ENCODE data around the gene PARP3.

The PARP3 gene

DNA sequence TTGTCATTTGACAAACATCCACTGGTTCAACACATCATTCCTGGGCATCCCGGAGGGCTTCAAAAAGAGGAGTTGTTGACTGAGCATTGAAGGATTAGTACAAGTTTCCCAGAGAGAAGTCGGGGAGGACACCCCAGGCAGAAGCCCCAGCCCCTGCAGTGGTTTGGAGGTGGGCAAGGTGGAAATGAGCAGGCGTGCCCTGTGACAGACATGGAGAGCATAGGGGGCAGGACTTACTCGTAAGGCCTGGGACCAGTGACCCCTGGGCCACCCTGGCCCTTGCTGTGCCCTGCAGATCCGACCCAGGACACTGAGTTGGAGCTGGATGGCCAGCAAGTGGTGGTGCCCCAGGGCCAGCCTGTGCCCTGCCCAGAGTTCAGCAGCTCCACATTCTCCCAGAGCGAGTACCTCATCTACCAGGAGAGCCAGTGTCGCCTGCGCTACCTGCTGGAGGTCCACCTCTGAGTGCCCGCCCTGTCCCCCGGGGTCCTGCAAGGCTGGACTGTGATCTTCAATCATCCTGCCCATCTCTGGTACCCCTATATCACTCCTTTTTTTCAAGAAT is 5.9 kb downstream of the PARP3 start:
- DNase-seq (ENCODE audit: low read depth), result no peak

DNA sequence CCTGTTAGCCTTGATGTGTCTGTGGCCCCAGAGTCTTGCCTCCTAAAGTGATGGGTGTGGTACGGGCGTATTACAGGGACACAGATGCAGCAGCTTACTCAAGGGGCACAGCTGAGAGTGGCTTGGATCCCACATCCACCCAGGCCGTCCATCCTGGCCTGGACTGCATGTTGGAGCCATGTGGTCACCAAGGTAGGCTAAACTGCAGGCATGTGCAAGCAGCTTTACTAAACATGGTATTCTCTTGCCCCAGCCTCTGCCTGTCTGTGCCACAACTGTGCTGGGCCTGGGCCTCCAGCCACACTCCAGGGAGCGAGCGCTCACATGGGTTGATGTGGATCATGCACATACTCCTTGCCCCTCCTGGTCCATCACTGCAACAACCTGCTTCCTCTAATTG is 7.0 kb downstream of the PARP3 start:
- DNase-seq (ENCODE audit: low read depth), result no peak

DNA sequence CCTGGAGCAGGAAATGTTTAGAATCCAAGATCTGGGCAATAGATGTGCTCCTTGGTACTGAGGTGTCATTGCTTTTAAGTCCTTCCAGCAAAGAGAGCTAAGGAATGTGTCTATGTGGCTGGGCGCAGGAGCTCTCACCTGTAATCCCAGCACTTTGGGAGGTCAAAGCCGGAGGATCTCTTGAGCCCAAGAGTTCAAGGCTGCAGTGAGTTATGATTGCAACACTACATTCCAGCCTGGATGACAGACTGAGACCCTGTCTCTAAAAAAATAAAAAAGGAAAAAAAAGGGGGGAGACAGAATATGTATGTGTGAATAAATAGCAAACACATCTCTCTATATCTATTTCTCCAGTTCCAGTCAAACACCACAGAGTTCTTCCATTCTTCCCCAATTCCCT is 8.7 kb downstream of the PARP3 start:
- DNase-seq (ENCODE audit: low read depth), result no peak

DNA sequence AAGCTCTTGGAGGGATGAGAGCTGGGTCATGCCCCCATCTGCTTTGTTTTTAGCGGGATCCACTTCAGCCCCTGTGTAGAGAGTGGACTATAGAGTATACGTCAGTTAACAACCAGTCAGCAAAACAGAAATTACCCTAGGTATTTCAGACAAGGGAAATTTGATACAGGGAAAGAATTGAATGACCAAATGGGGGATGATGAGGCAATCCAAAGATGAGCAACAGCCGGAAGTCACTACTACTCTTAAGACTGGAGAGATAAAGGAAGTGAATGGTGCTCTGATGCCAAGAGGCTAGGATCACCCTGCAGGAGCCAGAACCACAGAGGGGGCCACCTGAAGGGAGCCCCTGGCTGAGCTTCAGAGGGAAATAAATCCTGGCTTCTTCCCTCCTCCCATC is 11.3 kb downstream of the PARP3 start:
- DNase-seq (ENCODE audit: low read depth), result no peak

DNA sequence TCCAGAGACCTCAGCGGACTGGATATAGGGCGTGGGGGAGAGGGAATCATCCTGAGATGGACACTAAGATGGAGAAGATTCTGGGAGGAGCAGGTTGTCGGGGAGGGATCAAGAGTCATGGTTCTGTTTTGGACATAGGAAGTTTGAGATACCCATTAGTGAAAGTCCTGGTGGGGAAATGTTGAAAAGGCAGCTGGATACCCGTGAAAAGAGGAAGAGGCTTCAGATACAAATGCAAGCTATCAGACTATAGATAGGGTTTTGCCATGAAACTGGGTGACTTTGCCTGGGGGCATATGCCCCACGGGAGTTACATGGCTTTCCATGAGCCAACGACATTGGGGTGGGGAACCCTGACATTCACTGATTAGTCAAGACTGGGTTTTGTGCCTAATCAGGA is 11.9 kb downstream of the PARP3 start:
- no peak for DNase-seq (ENCODE audit: low read depth)

DNA sequence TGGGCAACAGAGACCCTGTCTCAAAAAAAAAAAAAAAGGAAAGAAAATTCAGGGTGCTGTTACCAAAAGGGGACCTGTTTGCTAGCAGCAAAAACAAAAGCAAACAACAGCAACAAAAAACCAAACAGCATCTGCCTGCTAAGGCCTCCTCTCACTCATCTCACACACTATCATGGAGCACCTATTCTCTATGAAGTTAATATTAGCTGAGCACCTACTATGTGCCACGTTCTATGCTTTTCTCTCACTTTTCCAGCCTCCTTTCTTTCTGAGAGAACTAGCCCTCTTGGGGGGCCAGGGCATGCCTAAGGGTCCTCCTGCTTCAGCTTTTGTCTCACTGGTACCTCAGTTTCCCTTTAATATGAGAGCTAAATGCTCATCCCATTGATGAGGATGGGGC is 12.6 kb downstream of the PARP3 start:
- DNase-seq (ENCODE audit: low read depth), result no peak

DNA sequence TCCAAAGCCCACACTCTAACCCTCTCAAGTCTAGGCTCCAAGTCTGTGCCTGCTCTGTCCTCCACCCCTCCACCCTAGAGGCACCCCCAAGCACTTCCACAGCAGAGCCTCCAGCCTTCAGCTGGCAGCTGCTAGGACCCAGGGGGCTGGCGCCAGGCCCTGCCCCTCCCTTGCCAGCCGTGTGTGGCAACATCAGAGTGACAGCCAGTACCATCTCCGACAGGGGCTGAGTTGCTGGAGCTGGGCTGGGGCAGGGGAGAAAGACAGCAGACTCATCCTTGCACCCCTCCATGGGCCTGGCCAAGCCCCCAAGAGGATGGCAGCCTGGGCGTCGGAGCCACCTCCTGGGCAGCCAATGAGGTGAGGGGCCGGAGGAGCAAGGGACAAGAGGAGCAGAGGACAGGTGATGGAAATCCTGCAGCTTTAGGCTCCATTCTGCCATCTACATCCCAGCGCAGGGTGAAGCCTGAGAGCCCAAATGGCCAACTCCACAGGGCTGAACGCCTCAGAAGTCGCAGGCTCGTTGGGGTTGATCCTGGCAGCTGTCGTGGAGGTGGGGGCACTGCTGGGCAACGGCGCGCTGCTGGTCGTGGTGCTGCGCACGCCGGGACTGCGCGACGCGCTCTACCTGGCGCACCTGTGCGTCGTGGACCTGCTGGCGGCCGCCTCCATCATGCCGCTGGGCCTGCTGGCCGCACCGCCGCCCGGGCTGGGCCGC is 13.2 kb downstream of the PARP3 start, which contains the start of gene GPR62:
TSS of gene GPR62 (plus strand) at position 207 of the 718 bp plus-strand sequence. CDS start at position 479, 272 bp downstream.
- no peak for DNase-seq (ENCODE audit: low read depth)

- no peak for DNase-seq (ENCODE audit: low read depth)
These were observed 14.0 kb downstream of the PARP3 start for GRCh38 chr3:51955893-51956770.

DNA sequence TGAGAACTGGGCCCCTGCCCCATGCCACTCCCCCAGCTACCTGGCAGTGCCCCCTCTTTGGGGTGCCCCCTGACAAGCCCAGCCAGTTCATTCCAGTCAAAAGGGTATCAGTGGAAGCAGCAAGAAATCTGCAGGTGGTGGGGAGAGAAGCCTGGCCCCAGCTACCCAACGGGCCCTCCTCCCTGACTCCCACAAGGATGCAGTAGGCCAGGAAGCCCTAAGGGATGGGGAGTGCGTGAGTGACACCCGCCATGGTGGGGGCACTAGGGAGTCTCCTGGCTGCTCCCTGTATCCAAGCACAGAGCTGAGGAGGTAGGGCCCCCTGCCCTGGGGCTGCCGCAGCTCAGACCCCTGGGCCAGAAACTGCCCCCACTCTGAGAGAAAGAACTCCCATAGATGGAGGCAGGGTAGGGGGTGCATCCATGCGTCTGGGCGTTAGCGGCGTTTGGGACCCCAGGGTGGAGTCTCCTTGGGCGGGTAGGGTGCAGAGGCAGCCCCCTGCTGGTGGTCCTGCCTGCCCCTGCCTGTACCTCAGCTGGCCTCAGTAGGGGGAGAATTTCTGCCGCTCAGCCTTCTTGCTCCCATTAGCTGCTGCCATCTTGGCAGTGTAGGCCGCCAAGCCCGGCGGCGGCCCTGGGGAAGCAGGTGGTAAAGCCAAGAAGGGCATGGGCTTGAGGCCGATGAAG is 15.5 kb downstream of the PARP3 start:
- no peak for DNase-seq (ENCODE audit: low read depth)

DNA sequence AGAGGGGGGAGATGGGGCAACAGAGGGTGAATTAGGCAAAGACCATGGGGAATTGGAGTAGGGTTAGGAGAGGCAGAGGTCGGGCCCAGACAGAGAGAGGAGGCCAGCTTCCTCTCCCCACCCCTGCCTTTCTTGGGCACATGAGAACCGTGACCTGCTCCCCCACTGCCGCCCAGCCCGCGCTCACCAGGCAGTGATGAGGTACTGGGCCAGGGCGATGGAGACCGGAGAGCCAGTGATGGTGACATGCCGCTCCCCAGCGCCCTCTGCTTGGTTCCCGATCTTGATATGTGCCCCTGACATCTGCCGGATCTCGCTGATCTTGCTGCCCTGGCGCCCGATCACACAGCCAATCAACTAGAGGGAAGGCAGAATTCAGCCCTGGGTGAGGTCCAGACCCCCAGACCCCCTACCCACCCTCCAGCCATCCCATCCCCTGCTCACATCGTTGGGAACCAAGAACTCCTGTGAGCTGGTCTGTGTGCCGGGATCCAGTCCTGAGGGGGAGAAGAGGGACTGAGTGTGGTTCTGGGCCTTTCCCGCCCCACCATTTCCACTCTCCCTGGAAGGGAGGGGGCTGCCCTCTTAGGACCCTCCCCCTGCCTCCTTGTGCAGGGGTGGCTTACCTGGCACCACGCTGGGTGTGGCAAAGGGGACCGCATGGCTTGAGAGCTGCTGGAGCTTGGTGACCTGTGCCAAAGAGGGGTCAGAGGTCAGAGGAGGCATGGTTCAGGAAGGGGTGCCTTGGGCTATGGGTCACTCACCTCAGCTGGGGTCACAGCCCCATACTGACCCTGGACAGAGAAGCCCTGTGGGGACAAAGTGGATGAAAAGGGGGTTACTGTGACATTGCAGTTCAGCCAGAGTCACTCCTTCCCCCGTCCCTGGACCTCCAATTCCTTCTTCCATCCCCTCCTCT is 16.7 kb downstream of the PARP3 start:
- DNase-seq (ENCODE audit: low read depth), result no peak

DNA sequence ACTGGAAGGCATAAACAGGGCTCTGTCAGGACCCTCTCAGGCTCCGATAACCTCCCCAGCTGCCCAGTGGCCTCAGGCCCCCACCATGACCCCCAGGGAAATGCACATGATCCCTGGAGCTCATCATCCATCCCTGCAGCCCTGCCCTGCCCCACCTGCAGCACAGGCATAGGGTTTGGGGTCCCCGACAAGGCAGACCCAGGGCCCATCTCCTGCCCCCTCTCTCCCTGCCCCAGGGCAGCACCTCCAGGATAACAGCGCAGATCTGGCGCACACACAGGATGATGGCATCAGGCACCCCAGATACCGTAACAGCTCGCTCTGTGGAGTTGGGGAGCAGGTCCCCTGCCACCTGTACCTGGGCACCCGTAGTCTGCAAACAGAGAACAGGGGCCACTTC is 17.5 kb downstream of the PARP3 start:
- DNase-seq (ENCODE audit: low read depth), result no peak

GRCh38 chr3:51960386-51960785 is 18.2 kb downstream of the PARP3 start:
- no peak for DNase-seq (ENCODE audit: low read depth)

GRCh38 chr3:51961011-51961410 is 18.8 kb downstream of the PARP3 start:
- DNase-seq (ENCODE audit: low read depth), result no peak

- no peak for DNase-seq (ENCODE audit: low read depth)
These were observed 19.7 kb downstream of the PARP3 start for GRCh38 chr3:51961602-51962569.

DNA sequence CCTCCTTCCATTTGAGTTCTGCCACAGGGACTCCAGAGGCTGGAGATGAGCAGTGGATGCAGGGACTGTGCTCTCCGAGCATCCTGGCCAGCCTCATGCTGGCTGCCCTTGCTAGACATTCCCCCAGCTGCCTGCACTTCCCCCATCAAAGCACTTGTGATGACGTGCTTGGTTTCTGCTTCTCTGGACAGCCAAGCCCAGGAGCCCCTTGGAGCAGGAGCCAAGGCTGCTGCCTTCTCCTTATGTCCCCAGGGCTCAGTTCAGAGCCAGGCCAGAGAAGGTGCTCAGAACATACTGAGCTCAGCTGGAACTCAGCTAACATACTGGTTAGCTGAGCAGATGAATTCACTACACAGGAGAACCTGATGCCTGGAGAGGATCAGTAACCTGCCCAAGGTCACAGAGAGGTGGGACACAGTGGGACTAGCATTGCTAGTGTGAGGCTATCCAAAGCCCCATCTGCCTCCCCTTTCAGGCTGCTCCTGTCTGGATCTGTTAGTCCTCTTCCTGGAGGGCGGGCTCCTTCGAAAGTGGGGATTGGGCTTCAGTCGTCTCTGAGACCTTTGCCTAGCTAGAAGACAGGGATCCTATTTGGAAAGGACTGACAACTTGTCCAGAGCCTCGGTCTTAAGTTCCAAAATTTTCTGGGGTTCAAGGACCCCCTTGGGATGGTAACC is 20.8 kb downstream of the PARP3 start:
- no peak for DNase-seq (ENCODE audit: low read depth)

DNA sequence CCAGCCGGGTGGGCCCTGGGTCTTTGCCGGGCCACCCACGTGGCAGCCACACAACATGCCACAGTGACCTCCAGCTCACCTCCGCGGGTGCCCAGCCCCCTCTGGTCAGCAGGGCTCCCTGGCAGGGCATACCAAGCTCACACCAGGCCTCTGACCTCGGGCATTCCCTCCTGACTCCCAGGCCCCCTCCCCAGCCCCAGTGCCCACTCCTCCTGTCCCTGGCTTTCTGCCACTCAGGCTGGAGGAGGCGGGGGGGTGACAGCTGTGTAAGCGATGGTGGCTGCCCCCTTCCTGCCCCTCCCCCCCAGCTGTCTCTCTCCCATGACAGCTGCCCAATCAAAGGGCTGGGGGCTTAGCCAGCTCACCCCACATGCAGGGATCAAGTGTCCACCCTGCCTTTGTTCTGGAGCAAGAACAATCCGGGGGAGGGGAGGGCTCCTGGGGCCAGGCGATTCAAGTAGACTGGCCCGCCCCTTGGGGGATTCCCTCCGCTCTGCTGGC is 21.8 kb downstream of the PARP3 start:
- DNase-seq (ENCODE audit: low read depth), result no peak

DNA sequence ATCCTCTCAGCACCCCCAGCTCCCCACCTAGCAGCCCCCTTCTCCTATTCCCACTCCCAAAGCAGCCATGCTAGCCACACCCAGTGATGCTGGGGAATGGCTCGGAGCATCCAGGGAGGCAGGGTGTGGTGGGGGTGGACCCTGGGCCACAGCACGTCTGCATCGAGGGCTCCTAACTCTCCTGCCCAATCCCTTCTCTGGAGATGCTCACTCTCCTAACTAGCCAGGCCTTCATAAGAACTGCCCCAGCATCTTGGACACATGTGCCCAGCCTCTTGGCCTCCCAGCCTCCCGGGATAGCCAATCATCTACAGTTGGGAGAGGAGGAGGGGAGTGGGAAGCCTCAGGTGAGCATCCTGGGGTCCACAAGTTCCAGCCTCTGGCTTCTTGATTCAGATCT is 22.4 kb downstream of the PARP3 start:
- no peak for DNase-seq (ENCODE audit: low read depth)

- no peak for DNase-seq (ENCODE audit: low read depth)
These were observed 23.9 kb downstream of the PARP3 start for GRCh38 chr3:51966016-51966415.

DNA sequence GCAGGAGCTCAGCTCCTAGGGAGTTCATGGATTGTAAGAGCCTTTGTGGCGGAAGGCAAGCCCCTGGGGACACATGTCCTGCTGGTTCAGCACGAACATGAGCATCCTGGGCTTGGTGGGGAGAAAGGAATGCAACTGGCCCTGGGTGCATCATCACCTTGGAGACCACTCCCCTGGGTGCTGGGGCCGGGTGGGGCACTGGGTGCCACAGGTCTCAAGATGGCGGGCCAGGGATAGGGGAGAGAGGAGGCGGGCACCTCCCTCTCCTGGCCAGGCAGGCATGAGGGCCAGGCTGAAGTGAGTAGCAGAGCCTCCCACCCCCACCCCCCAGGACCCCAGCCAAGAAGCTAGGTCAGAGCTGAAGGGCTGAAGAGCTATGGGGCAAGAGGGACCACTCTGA is 24.3 kb downstream of the PARP3 start:
- no peak for DNase-seq (ENCODE audit: low read depth)
